ENCODE measurements around the gene ZNF74.

GRCh38 chr22:20424568-20424931 is 30.6 kb downstream of the ZNF74 start:
- no peak for TF ChIP-seq POLR2AphosphoS5 (IDR thresholded peaks at IDR 0.05; ENCODE audit: low read depth, low read length)
- no peak for TF ChIP-seq TAF1 (IDR thresholded peaks at IDR 0.05; ENCODE audit: borderline replicate concordance, low read depth, low read length)
- TF ChIP-seq POLR2A (IDR thresholded peaks at IDR 0.05; ENCODE audit: low read depth, low read length): no peak

All from GM12892 (cell line).